Thyroid gland (tissue), 4 donors: Measurements from ENCODE around the gene CNGA4.

Experiments used
- CTCF ChIP-seq, 6 experiments: fragments of 200-600 bp in 3 of 6; fragments of 450-650 bp in 3 of 6; sonication (generic) in 3 of 6; IDR thresholded peaks; one replicate each; pipeline ENCODE4 v1.5.1; 2016 to 2019; ENCODE audit warnings: antibody characterized with exemption in 6 of 6, mild to moderate bottlenecking in 2 of 6, inconsistent platforms in 1 of 6, moderate library complexity in 1 of 6
- POLR2A ChIP-seq, 2 donors: fragments of 450-650 bp; IDR thresholded peaks; one replicate each; pipeline ENCODE4 v1.6.1; 2017; ENCODE audit warnings: antibody characterized with exemption in 2 of 2, mild to moderate bottlenecking in 2 of 2, moderate library complexity in 1 of 2

DNA sequence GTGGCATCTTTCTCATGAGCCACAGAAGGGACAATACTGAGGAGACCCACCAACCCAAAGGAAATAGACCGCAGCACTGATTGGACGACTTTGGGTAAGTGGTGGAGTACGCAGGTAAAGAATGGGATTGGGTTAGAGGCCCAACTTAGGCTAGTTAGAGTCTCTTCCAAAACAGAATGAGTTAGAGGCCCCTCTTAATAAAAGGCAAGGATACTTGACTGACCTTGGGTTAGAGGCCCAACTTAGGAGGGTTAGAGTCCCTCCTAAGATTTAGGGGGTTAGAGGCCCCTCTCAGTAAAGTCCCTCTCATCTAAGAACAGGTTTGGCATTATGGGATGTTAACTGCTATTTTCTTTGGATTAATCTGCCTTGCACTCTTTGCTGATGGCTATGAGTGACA lies 45.4 kb downstream of the CNGA4 start:
- TF ChIP-seq CTCF (IDR thresholded peaks at IDR 0.05) (no peak), POLR2A (IDR thresholded peaks at IDR 0.05) (no peak)
